ENCODE results near the gene AZU1.
"Not testable (repeated sequence)": the region's sequence is repeated elsewhere in the genome, so short reads cannot be mapped to it uniquely, and the experiment has no call there.

Gene AZU1

DNA sequence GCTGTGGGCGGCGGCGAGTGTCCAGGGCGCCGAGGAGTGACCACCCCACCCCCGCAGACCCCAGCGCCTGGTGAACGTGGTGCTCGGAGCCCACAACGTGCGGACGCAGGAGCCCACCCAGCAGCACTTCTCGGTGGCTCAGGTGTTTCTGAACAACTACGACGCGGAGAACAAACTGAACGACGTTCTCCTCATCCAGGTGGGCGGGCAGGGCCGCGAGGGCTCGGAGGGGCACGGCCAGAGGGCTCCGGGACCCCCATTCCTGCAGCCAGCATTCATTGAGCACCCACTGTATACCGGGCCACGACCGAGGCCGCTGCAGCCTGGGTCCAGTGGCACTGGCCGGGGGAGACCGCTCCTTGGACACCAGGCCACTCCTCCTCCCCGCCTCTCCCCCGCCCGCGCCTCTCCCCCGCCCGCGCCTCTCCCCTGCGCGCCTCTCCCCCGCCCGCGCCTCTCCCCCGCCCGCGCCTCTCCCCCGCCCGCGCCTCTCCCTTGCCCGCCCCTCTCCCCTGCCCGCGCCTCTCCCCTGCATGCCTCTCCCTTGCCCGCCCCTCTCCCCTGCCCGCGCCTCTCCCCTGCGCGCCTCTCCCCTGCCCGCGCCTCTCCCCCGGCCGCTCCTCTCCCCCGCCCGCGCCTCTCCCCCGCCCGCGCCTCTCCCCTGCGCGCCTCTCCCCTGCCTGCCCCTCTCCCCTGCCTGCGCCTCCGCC, 16.4 kb downstream of the AZU1 start:
- DNase-seq (ENCODE audit: low spot score), result no peak
- no peak for TF ChIP-seq CTCF (IDR thresholded peaks at IDR 0.05; ENCODE audit: extremely low read depth, missing control alignments)

- DNase-seq (ENCODE audit: low spot score), result no peak
- TF ChIP-seq CTCF (IDR thresholded peaks at IDR 0.05; ENCODE audit: extremely low read depth, missing control alignments), result no peak
Measured at GRCh38 chr19:844546-844971, 16.9 kb downstream of the AZU1 start.

GRCh38 chr19:845707-846521, 18.3 kb downstream of the AZU1 start:
- no peak for DNase-seq (ENCODE audit: low spot score)
- no peak for TF ChIP-seq CTCF (IDR thresholded peaks at IDR 0.05; ENCODE audit: extremely low read depth, missing control alignments)

DNA sequence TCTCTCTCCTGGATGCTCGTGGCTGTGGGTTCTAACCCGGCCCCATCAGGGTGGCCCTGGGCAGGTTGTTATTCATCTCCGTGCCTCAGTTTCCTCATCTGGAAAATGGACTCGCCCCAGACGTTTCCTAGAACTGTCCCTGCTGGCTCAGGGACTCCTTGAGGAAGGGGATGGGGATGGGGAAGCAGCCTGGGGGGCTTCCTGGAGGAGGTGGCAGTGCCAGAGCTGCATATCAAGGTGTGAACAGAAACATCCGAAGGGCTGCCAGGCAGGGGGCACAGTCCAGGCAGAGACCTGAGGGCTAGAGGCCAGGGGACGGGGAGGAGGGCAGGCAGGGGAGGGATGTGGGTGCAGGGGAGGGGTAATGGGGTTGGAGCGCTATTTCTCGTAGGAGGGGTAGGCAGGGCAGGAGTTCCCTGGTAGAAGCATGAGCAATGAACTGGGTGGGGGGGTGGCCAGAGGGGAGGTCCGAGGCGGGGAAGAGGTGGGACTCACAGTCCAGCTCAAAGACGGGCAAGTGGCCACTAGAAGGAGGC, 20.8 kb downstream of the AZU1 start:
- no peak for TF ChIP-seq CTCF (IDR thresholded peaks at IDR 0.05; ENCODE audit: extremely low read depth, missing control alignments)
- DNase-seq (ENCODE audit: low spot score), result no peak

- not testable (repeated sequence) for DNase-seq (ENCODE audit: low spot score)
Measured at GRCh38 chr19:849195-849594, 21.6 kb downstream of the AZU1 start.

DNA sequence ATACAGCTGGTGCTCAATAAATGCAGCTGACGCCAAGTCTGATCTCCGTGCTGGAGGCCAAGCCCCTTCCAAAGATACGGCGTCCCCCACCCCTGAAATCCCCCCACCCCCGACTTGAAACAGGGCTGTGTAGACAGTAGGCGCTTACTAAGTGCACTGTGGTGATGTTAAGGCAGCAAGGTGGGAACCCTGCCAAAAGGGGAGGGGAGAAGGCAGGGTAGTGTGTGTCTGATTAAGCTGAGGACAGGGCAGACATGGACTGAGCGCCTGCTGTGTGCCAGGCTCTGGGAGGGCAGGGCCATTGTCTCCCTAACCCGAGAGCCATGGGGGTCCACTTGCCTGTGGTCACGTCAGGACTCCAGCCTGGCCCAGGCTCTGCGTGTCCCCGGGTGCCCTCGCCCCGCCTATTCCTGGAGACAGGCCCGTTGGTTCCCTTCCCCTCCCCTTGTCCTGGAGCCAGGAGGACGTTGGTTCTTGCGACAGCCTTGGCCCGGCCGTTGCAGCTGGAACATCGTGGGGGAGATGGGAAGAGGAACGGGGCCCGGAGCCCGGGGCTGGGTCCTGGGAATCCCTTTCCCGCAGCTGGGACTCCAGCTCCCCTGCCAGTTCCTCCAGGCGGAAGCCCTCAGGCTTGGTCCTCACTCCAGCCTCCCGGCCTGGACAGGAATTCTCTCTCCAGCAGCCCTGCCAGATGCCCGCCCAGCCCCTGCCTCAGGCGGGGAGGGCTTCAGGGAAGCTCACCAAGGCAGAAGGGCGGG, 22.8 kb downstream of the AZU1 start:
- TF ChIP-seq CTCF (IDR thresholded peaks at IDR 0.05; ENCODE audit: extremely low read depth, missing control alignments), result no peak
- DNase-seq (ENCODE audit: low spot score), result no peak

- no peak for DNase-seq (ENCODE audit: low spot score)
- TF ChIP-seq CTCF (IDR thresholded peaks at IDR 0.05; ENCODE audit: extremely low read depth, missing control alignments), result no peak
Measured at GRCh38 chr19:850979-851335, 23.3 kb downstream of the AZU1 start.
